Stimulated activated naive CD8-positive, alpha-beta T cell treated with anti-CD3 and anti-CD28 coated beads, Interleukin-15, Interleukin-2, amounts not matched to agents 100 ng/mL and 50 ng/mL, for 24 hours (primary cell): ENCODE measurements around the gene NCKAP5.
"Not testable (repeated sequence)": the region's sequence is repeated elsewhere in the genome, so short reads cannot be mapped to it uniquely, and the experiment has no call there.

ENCODE experiments used
- H3K27ac Mint-ChIP-seq: one replicate; pipeline ENCODE4 v1.8.0; 2021; ENCODE audit warnings: mild to moderate bottlenecking, mixed read lengths
- H3K27me3 Mint-ChIP-seq: one replicate; pipeline ENCODE4 v1.8.0; 2021; ENCODE audit warnings: mixed read lengths
- H3K36me3 Mint-ChIP-seq: one replicate; pipeline ENCODE4 v1.8.0; 2021; ENCODE audit warnings: low read depth, mixed read lengths
- H3K4me1 Mint-ChIP-seq: one replicate; pipeline ENCODE4 v1.8.0; 2021; ENCODE audit warnings: low read depth, mixed read lengths
- H3K4me3 Mint-ChIP-seq: one replicate; pipeline ENCODE4 v1.8.0; 2021; ENCODE audit warnings: mild to moderate bottlenecking, mixed read lengths
- H3K9me3 Mint-ChIP-seq: one replicate; pipeline ENCODE4 v1.8.0; 2021; ENCODE audit warnings: mixed read lengths

Gene NCKAP5

GRCh38 chr2:132732694-132733093 lies 835.6 kb downstream of the NCKAP5 start:
- no peaks in the 10 kb centered on the region for H3K36me3 Mint-ChIP-seq
- no peak overlapping the region for H3K27ac Mint-ChIP-seq
- H3K9me3 Mint-ChIP-seq, result peaks cover 2% of the 10 kb centered on the region
- no peaks in the 10 kb centered on the region for H3K27me3 Mint-ChIP-seq
- no peak overlapping the region for H3K4me3 Mint-ChIP-seq
- no peaks in the 10 kb centered on the region for H3K4me1 Mint-ChIP-seq

DNA sequence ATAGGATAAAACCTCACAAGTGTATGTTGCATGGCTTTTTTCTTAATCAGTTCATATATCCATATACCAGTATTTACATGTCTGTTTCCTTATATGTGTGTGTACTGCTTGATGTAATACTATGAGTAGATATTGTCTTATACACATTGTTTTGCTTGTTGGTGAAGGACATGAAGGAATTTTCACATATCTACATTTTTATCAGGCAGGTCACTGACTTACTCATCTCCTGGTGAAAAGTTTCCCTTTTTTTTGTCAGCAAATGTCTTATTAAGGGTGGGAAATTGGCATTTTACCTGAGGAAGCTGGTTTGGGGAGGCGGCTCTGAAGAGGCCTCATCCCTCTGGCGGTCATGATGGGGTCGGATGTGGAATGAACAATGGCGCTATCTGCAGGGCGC lies 836.8 kb downstream of the NCKAP5 start:
- Mint-ChIP-seq H3K4me3 (no peak overlapping the region), H3K27me3 (no peaks in the 10 kb centered on the region), H3K9me3 (peaks cover 4% of the 10 kb centered on the region), H3K36me3 (no peaks in the 10 kb centered on the region), H3K27ac (no peak overlapping the region), H3K4me1 (no peaks in the 10 kb centered on the region)

GRCh38 chr2:132730611-132731010 lies 837.7 kb downstream of the NCKAP5 start:
- peaks cover 4% of the 10 kb centered on the region for H3K9me3 Mint-ChIP-seq
- H3K36me3 Mint-ChIP-seq, result no peaks in the 10 kb centered on the region
- no peaks in the 10 kb centered on the region for H3K27me3 Mint-ChIP-seq
- H3K4me1 Mint-ChIP-seq, result no peaks in the 10 kb centered on the region
- no peak overlapping the region for H3K4me3 Mint-ChIP-seq
- no peak overlapping the region for H3K27ac Mint-ChIP-seq

DNA sequence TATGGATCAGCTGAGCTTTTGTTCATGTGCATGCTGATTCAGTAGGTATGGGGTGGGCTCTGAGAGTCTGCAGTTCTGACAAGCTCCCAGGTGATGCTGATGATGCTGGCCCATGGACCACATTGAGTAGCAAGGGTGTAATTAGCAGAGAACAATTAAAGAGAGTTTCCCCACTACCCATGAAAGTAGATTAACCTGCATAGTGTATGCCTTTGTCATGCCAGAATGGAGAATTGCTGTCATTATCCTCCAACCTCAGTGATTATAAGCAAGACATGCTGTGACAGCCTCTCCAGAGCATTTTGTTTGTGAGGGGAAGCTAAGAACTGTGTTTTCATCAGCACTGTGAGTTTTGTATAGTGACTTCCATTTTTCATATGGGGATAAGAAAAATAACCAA lies 838.7 kb downstream of the NCKAP5 start:
- Mint-ChIP-seq H3K4me3 (no peak overlapping the region), H3K9me3 (peaks cover 4% of the 10 kb centered on the region), H3K27me3 (no peaks in the 10 kb centered on the region), H3K27ac (no peak overlapping the region), H3K36me3 (no peaks in the 10 kb centered on the region), H3K4me1 (no peaks in the 10 kb centered on the region)

DNA sequence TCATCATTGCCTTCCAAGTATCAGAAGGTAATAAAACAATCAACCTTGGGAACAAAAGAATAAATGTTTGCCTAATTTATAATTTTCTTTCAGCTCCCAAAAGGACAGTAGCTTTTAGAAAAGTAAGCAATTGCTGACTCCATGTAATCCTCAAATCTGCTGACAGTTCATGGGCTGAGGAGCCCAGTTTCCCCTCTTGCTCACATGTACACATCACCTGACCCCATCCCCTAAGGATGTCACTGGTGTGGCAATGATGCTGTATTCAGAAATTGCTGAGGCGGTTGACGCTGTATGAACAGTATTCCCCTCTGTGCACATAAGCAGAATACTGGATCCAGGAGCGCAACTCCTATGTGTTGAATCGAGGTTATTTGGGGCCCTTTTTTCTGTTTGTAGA lies 842.1 kb downstream of the NCKAP5 start:
- Mint-ChIP-seq H3K9me3 (peaks cover 4% of the 10 kb centered on the region), H3K27me3 (no peaks in the 10 kb centered on the region), H3K27ac (no peak overlapping the region), H3K4me1 (no peaks in the 10 kb centered on the region), H3K4me3 (no peak overlapping the region), H3K36me3 (no peaks in the 10 kb centered on the region)

GRCh38 chr2:132725748-132726147 lies 842.5 kb downstream of the NCKAP5 start:
- Mint-ChIP-seq H3K4me3 (no peak overlapping the region), H3K36me3 (no peaks in the 10 kb centered on the region), H3K27me3 (no peaks in the 10 kb centered on the region), H3K9me3 (peaks cover 4% of the 10 kb centered on the region), H3K27ac (no peak overlapping the region), H3K4me1 (no peaks in the 10 kb centered on the region)

- no peaks in the 10 kb centered on the region for H3K27me3 Mint-ChIP-seq
- H3K36me3 Mint-ChIP-seq, result no peaks in the 10 kb centered on the region
- no peaks in the 10 kb centered on the region for H3K4me1 Mint-ChIP-seq
- H3K4me3 Mint-ChIP-seq, result no peak overlapping the region
- H3K27ac Mint-ChIP-seq, result no peak overlapping the region
- H3K9me3 Mint-ChIP-seq, result peaks cover 4% of the 10 kb centered on the region
These were observed 843.1 kb downstream of the NCKAP5 start for GRCh38 chr2:132725148-132725547.

- Mint-ChIP-seq H3K27me3 (no peaks in the 10 kb centered on the region), H3K4me3 (no peak overlapping the region), H3K27ac (no peak overlapping the region), H3K9me3 (no peaks in the 10 kb centered on the region), H3K4me1 (no peaks in the 10 kb centered on the region), H3K36me3 (no peaks in the 10 kb centered on the region)
These were observed 846.3 kb downstream of the NCKAP5 start for GRCh38 chr2:132721938-132722337.

DNA sequence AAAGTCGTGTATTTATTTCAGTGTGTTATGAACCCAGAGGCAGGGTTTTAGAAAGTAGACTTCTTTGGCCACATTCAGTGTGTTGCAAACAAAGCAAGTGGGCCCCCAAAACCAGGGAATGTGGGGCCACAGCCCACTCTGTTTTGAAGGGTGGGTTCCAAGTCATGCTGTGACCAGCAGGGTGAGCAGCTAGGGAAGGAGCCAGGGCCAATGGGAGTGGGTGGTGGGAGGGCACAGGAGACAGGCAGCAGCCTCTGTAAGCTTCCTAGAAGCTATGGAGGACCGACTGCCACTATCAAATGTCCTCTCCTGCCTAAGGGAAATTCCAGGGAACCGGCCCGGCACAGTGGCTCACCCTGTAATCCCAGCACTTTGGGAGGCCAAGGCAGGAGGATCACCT lies 847.9 kb downstream of the NCKAP5 start:
- Mint-ChIP-seq H3K27me3 (no peaks in the 10 kb centered on the region), H3K36me3 (no peaks in the 10 kb centered on the region), H3K27ac (no peak overlapping the region), H3K9me3 (peaks cover under 1% of the 10 kb centered on the region), H3K4me3 (no peak overlapping the region), H3K4me1 (no peaks in the 10 kb centered on the region)

DNA sequence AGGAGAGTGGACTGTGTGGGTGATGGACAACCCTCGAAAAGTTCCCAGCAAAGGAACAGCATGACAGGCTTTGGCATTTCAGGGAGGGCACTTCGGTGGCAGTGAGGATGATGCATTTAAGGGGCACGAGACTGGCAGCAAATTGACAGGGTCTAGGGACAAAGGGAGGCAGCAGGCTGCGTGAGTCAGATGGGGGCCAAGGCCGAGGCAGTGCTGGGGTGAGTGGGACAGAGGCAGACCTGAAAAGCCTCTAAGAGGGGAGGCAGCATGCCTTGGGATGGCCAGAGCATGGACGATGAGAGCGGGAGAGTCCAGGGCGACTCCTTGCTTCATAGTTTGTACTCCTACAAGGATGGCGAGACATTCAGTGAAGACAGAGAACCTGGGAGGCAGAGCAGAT lies 848.8 kb downstream of the NCKAP5 start:
- H3K36me3 Mint-ChIP-seq, result no peaks in the 10 kb centered on the region
- H3K27me3 Mint-ChIP-seq, result no peaks in the 10 kb centered on the region
- H3K9me3 Mint-ChIP-seq, result peaks cover 4% of the 10 kb centered on the region
- H3K4me3 Mint-ChIP-seq, result no peak overlapping the region
- no peaks in the 10 kb centered on the region for H3K4me1 Mint-ChIP-seq
- H3K27ac Mint-ChIP-seq, result no peak overlapping the region

GRCh38 chr2:132716954-132717353 lies 851.3 kb downstream of the NCKAP5 start:
- H3K27ac Mint-ChIP-seq, result no peak overlapping the region
- no peaks in the 10 kb centered on the region for H3K36me3 Mint-ChIP-seq
- no peaks in the 10 kb centered on the region for H3K27me3 Mint-ChIP-seq
- no peak overlapping the region for H3K4me3 Mint-ChIP-seq
- H3K9me3 Mint-ChIP-seq, result peaks cover 4% of the 10 kb centered on the region
- no peaks in the 10 kb centered on the region for H3K4me1 Mint-ChIP-seq

GRCh38 chr2:132715386-132716351 lies 852.6 kb downstream of the NCKAP5 start:
- H3K36me3 Mint-ChIP-seq, result no peaks in the 10 kb centered on the region
- H3K27ac Mint-ChIP-seq, result no peak overlapping the region
- H3K27me3 Mint-ChIP-seq, result no peaks in the 10 kb centered on the region
- H3K9me3 Mint-ChIP-seq, result peaks cover 4% of the 10 kb centered on the region
- no peaks in the 10 kb centered on the region for H3K4me1 Mint-ChIP-seq
- H3K4me3 Mint-ChIP-seq, result no peak overlapping the region

DNA sequence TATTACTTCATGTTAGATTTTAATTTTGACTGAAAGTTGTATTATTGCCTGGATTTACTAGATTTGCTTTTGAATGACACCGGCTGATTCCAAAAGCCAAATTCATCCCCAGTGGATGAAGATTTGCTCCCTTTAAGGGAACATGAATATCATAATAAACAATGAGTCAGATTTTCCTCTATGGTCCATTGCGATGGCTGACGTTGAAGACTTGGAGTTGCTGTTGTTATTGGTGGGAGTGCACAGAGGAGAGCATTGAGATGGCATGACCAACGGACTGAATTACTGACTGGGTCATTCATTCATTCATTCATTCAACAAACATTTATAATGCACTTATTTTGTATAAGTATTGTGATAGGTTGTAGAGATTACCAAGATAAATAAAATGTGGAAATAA lies 864.9 kb downstream of the NCKAP5 start:
- Mint-ChIP-seq H3K27ac (no peak overlapping the region), H3K4me3 (no peak overlapping the region), H3K9me3 (peaks cover 3% of the 10 kb centered on the region), H3K4me1 (no peaks in the 10 kb centered on the region), H3K36me3 (no peaks in the 10 kb centered on the region), H3K27me3 (no peaks in the 10 kb centered on the region)

DNA sequence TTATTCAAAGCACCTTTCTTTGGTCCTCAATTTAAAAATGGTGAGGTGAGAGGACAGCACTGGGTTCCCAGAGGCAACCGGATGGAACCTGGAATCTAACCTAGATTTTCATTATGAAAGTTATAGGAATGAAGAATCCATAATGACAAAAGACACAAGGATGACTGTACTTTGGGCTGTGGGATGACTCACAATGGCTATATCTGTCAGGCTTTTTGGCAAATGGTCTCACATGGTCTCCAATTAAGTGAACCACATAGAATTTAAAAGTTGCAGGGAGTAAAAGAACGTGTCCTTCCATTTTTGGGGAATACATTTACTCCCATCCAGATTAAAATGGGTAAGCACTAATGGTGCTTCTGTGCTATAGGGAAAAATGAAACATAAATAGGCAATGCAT lies 866.5 kb downstream of the NCKAP5 start:
- Mint-ChIP-seq H3K27me3 (no peaks in the 10 kb centered on the region), H3K9me3 (peaks cover 3% of the 10 kb centered on the region), H3K36me3 (no peaks in the 10 kb centered on the region), H3K4me1 (no peaks in the 10 kb centered on the region), H3K27ac (no peak overlapping the region), H3K4me3 (no peak overlapping the region)

GRCh38 chr2:132699802-132700201 lies 868.5 kb downstream of the NCKAP5 start:
- H3K27me3 Mint-ChIP-seq, result not testable (repeated sequence)

DNA sequence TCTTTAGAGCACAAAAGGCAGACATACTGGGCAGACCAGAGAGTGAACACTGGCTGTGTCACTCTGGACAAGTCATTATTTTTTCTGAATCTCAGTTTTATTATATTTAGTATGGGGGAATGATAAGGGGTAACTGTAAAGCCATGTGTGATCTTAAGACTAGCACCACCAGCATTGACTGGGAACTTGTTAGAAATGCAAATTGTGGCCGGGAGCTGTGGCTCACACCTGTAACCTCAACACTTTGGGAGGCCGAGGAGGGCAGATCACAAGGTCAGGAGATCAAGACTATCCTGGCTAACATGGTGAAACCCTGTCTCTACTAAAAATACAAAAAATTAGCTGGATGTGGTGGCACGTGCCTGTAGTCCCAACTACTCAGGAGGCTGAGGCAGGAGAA lies 869.9 kb downstream of the NCKAP5 start:
- H3K36me3 Mint-ChIP-seq, H3K27ac Mint-ChIP-seq, H3K4me3 Mint-ChIP-seq, H3K9me3 Mint-ChIP-seq, H3K27me3 Mint-ChIP-seq, H3K4me1 Mint-ChIP-seq: not testable (repeated sequence)

More at GRCh38 chr2:132699802-132700201, 868.5 kb downstream of the NCKAP5 start:
- not testable (repeated sequence) for H3K9me3 Mint-ChIP-seq, H3K4me3 Mint-ChIP-seq, H3K36me3 Mint-ChIP-seq, H3K4me1 Mint-ChIP-seq, H3K27ac Mint-ChIP-seq
